Esophagus muscularis mucosa (tissue), 4 donors: ENCODE results near the gene TRDN. TPM values are rescaled to one million over a fixed set of nuclear protein-coding genes. Genes with fewer than 3 reads are reported as not detected.

Source experiments
- DNase-seq: peaks from one replicate; pipeline ENCODE4 v3.0.0-alpha.2; 2017; ENCODE audit errors: extremely low spot score
- H3K27ac ChIP-seq, 4 donors: fragments of 200-600 bp; sonication (generic); replicated peaks in 1 of 4; 1 replicate in 3 of 4; 2 replicates in 1 of 4; pipeline ENCODE4 v1.5.1; 2016 to 2019; ENCODE audit warnings: mild to moderate bottlenecking in 1 of 4
- H3K27me3 ChIP-seq, 4 donors: fragments of 200-600 bp; sonication (generic); one replicate each; pipeline versions ENCODE4 v1.5.1 to v1.6.0; 2016 to 2019
- H3K36me3 ChIP-seq, 4 donors: fragments of 200-600 bp; sonication (generic); one replicate each; pipeline ENCODE4 v1.5.1; 2016 to 2019
- H3K4me1 ChIP-seq, 4 donors: fragments of 200-600 bp; sonication (generic); one replicate each; pipeline ENCODE4 v1.5.1; 2016 to 2019
- H3K4me3 ChIP-seq, 4 donors: fragments of 200-600 bp; sonication (generic); 1 replicate in 2 of 4; 2 replicates in 2 of 4; pipeline ENCODE4 v1.5.1; 2016 to 2019; ENCODE audit warnings: mild to moderate bottlenecking in 4 of 4, moderate library complexity in 1 of 4
- H3K9me3 ChIP-seq, 4 donors: fragments of 200-600 bp; sonication (generic); 1 replicate in 3 of 4; 2 replicates in 1 of 4; pipeline ENCODE4 v1.5.1; 2016 to 2019
- EP300 ChIP-seq: sonication (generic); formaldehyde crosslinking; IDR thresholded peaks from one replicate; pipeline ENCODE4 v1.6.1; 2017; ENCODE audit warnings: antibody characterized with exemption
- POLR2A ChIP-seq: fragments of 450-650 bp; IDR thresholded peaks from one replicate; pipeline ENCODE4 v1.6.1; 2017; ENCODE audit warnings: antibody characterized with exemption, moderate library complexity, mild to moderate bottlenecking, low read depth
- POLR2AphosphoS5 ChIP-seq, 2 donors: sonication (generic); formaldehyde crosslinking; IDR thresholded peaks; one replicate each; pipeline ENCODE4 v1.6.1; 2017; ENCODE audit warnings: antibody characterized with exemption in 2 of 2
- WGBS: methylation state at CpG from one replicate; pipeline ENCODE4 v1.1.5; 2018; 5-methylcytosine and 5-hydroxymethylcytosine counted together
- intact Hi-C: fragments of 100-400 bp; cut with DNase I; formaldehyde crosslinking; loops from one replicate; pipeline ENCODE4 v1.15.1; 2023
- total RNA-seq, 4 donors: library from RNA; depleted of rRNA; stranded (reverse); fragments of >200 nt; gene quantifications; one replicate each; pipeline versions ENCODE4 v1.1.0 to v1.2.1, GENCODE V29; 2016
- TF ChIP-seq, protein P1 (sequence below), 3 experiments: fragments of 200-600 bp in 2 of 3; fragments of 450-650 bp in 1 of 3; sonication (generic) in 2 of 3; IDR thresholded peaks; one replicate each; pipeline ENCODE4 v1.5.1; 2017 to 2019; ENCODE audit warnings: antibody characterized with exemption in 3 of 3, mild to moderate bottlenecking in 2 of 3, moderate library complexity in 1 of 3

TRDN gene
- total RNA-seq, 4 donors from 2014 or later = not detected

DNA sequence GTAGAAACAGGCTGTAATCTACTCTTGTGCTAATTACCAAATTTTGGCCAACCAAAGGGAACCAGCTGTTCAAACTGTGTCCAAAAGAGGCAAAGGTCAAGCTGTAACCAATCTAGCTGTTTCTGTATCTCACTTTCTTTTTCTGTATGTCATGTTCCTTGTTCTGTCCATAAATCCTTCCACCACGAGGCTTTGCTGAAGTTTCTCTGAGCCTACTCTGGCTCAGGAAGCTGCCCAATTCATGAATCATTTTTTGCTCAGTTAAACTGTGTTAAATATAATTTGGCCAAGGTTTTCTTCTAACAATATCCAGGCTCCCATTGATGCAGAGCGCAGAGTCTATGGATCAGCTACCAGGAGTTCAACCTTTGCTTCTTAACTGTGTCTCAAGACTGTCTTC lies 272.8 kb downstream of the TRDN start:
- TF ChIP-seq EP300 = no peak
- TF ChIP-seq, protein P1, sequence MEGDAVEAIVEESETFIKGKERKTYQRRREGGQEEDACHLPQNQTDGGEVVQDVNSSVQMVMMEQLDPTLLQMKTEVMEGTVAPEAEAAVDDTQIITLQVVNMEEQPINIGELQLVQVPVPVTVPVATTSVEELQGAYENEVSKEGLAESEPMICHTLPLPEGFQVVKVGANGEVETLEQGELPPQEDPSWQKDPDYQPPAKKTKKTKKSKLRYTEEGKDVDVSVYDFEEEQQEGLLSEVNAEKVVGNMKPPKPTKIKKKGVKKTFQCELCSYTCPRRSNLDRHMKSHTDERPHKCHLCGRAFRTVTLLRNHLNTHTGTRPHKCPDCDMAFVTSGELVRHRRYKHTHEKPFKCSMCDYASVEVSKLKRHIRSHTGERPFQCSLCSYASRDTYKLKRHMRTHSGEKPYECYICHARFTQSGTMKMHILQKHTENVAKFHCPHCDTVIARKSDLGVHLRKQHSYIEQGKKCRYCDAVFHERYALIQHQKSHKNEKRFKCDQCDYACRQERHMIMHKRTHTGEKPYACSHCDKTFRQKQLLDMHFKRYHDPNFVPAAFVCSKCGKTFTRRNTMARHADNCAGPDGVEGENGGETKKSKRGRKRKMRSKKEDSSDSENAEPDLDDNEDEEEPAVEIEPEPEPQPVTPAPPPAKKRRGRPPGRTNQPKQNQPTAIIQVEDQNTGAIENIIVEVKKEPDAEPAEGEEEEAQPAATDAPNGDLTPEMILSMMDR (IDR thresholded peaks at IDR 0.05) = no peak
- TF ChIP-seq POLR2A = no peak
- no peak for TF ChIP-seq POLR2AphosphoS5 (IDR thresholded peaks at IDR 0.05)
- DNase-seq = no peak
- H3K9me3 ChIP-seq = no peaks in the 10 kb centered on the region
- H3K27me3 ChIP-seq = no peaks in the 10 kb centered on the region
- WGBS = 75% methylated on average over 2 of the region's 2 CpGs
- H3K36me3 ChIP-seq = no peaks in the 10 kb centered on the region
- H3K27ac ChIP-seq = no peak overlapping the region
- intact Hi-C loops = no loop called here
- no peaks in the 10 kb centered on the region for H3K4me1 ChIP-seq
- H3K4me3 ChIP-seq = no peak overlapping the region

- 66% methylated on average over 2 of the region's 2 CpGs for WGBS
- TF ChIP-seq, protein P1 (IDR thresholded peaks at IDR 0.05) = no peak
- TF ChIP-seq EP300 = no peak
- no peak for TF ChIP-seq POLR2A
- no peak for TF ChIP-seq POLR2AphosphoS5 (IDR thresholded peaks at IDR 0.05)
- Histone ChIP-seq H3K4me3 (no peak overlapping the region), H3K4me1 (no peaks in the 10 kb centered on the region), H3K27me3 (no peaks in the 10 kb centered on the region), H3K27ac (no peak overlapping the region), H3K9me3 (no peaks in the 10 kb centered on the region), H3K36me3 (no peaks in the 10 kb centered on the region)
- intact Hi-C loops = no loop called here
- no peak for DNase-seq
Measured at GRCh38 chr6:123360359-123360758, 276.4 kb downstream of the TRDN start.

DNA sequence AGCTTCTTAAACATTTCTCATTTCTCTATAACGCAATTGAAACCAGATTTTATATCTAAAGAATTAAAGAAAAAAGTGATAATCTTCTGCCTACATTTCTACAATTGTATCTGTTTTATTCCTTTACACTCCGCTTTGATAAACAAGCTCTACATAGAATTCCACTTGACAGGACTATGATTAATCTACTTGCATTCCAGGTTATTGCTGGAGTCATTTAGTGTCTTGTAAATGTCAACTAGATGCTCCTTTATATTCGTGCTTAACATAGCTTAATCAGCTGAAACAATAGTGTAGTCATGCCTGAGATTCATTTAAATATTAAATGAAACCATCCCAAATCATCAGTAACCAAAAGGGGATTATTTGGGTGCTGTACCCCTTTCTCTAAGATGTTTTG lies 284.0 kb downstream of the TRDN start:
- no peaks in the 10 kb centered on the region for H3K36me3 ChIP-seq
- DNase-seq = no peak
- H3K27ac ChIP-seq = no peak overlapping the region
- WGBS = 57% methylated on average over 3 of the region's 3 CpGs
- no peaks in the 10 kb centered on the region for H3K9me3 ChIP-seq
- no peaks in the 10 kb centered on the region for H3K4me1 ChIP-seq
- no peak overlapping the region for H3K4me3 ChIP-seq
- TF ChIP-seq POLR2A (no peak), POLR2AphosphoS5 (IDR thresholded peaks at IDR 0.05) (no peak), EP300 (no peak)
- TF ChIP-seq, protein P1 (IDR thresholded peaks at IDR 0.05) = no peak
- H3K27me3 ChIP-seq = no peaks in the 10 kb centered on the region
- intact Hi-C loops = no loop called here

DNA sequence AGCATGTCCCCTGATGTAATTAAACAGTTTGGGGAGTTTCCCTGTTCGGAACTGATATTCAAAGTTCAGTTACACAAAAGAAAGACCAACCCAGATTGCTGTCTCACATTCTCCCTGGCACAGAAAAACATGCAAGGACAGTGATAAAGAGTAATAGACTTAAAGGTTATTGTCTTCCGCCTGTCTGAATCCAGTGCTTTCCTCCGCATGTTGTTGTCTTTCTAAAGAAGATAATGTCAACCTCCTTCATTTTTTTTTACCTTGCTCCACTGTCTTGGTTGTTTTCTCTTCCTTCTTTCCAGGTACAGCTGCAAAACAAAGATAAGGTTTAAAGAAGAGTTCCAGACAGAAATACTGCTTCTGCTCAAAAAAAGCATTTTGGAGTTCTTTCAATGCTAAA lies 284.5 kb downstream of the TRDN start:
- no peaks in the 10 kb centered on the region for H3K4me1 ChIP-seq
- no peak overlapping the region for H3K4me3 ChIP-seq
- DNase-seq = no peak
- TF ChIP-seq POLR2A (no peak), POLR2AphosphoS5 (IDR thresholded peaks at IDR 0.05) (no peak), EP300 (no peak)
- TF ChIP-seq, protein P1 (IDR thresholded peaks at IDR 0.05) = no peak
- intact Hi-C loops = no loop called here
- H3K9me3 ChIP-seq = no peaks in the 10 kb centered on the region
- H3K36me3 ChIP-seq = no peaks in the 10 kb centered on the region
- H3K27ac ChIP-seq = no peak overlapping the region
- no peaks in the 10 kb centered on the region for H3K27me3 ChIP-seq
- 56% methylated on average over 3 of the region's 3 CpGs for WGBS

GRCh38 chr6:123343836-123344235 lies 292.9 kb downstream of the TRDN start:
- H3K9me3 ChIP-seq = no peaks in the 10 kb centered on the region
- no peaks in the 10 kb centered on the region for H3K27me3 ChIP-seq
- no peaks in the 10 kb centered on the region for H3K36me3 ChIP-seq
- H3K4me1 ChIP-seq = no peaks in the 10 kb centered on the region
- no peak overlapping the region for H3K27ac ChIP-seq
- intact Hi-C loops = no loop called here
- 55% methylated on average over 1 of the region's 1 CpG for WGBS
- TF ChIP-seq POLR2AphosphoS5 (IDR thresholded peaks at IDR 0.05) = no peak
- no peak for TF ChIP-seq POLR2A
- TF ChIP-seq EP300 = no peak
- TF ChIP-seq, protein P1 (IDR thresholded peaks at IDR 0.05) = no peak
- no peak for DNase-seq
- no peak overlapping the region for H3K4me3 ChIP-seq
